Natural killer cell (primary cell): Measurements from ENCODE around the gene GATB. TPM values are rescaled to one million over a fixed set of nuclear protein-coding genes. Genes with fewer than 3 reads are reported as not detected.

Experiments used
- ATAC-seq, 3 donors: fragments of 150-1000 bp in 2 of 3; fragments of 200-7000 bp in 1 of 3; cut with Tn5 transposase; 1 replicate in 1 of 3; 2 replicates in 2 of 3; pipeline ENCODE4 v1.10.0; 2021; ENCODE audit warnings: mild to moderate bottlenecking in 2 of 3, moderate library complexity in 2 of 3
- DNase-seq, 2 donors: peaks; one replicate each; pipeline versions ENCODE4 v3.0.0 to v3.0.0-alpha.2; 2013 to 2021; ENCODE audit warnings: mixed read lengths in 1 of 2
- H3K27ac ChIP-seq: one replicate; pipeline ENCODE4 v1.5.1; 2013; ENCODE audit warnings: mild to moderate bottlenecking, low read length
- H3K27me3 ChIP-seq: one replicate; pipeline ENCODE4 v1.6.1; 2013; ENCODE audit warnings: low read length; ENCODE audit not compliant: control insufficient read depth, insufficient read depth
- H3K36me3 ChIP-seq: one replicate; pipeline ENCODE4 v1.6.1; 2013; ENCODE audit warnings: low read length; ENCODE audit not compliant: control insufficient read depth, insufficient read depth
- H3K4me1 ChIP-seq: one replicate; pipeline ENCODE4 v1.6.1; 2013; ENCODE audit warnings: low read length; ENCODE audit not compliant: control insufficient read depth, insufficient read depth
- H3K4me3 ChIP-seq: one replicate; pipeline ENCODE4 v1.5.1; 2013; ENCODE audit warnings: low read length
- H3K9me3 ChIP-seq: one replicate; pipeline ENCODE4 v1.6.1; 2013; ENCODE audit warnings: low read length; ENCODE audit not compliant: control insufficient read depth, insufficient read depth
- H3K27ac Mint-ChIP-seq, 2 donors: one replicate each; pipeline ENCODE4 v1.8.0; 2022; ENCODE audit warnings: mild to moderate bottlenecking in 2 of 2, mixed read lengths in 2 of 2, moderate library complexity in 1 of 2
- H3K27me3 Mint-ChIP-seq, 2 donors: one replicate each; pipeline ENCODE4 v1.8.0; 2022; ENCODE audit warnings: low read depth in 2 of 2, mixed read lengths in 2 of 2
- H3K36me3 Mint-ChIP-seq: one replicate; pipeline ENCODE4 v1.8.0; 2022; ENCODE audit warnings: mixed read lengths
- H3K4me1 Mint-ChIP-seq, 2 donors: one replicate each; pipeline ENCODE4 v1.8.0; 2022; ENCODE audit warnings: mixed read lengths in 2 of 2
- H3K4me3 Mint-ChIP-seq: one replicate; pipeline ENCODE4 v1.8.0; 2022; ENCODE audit warnings: mild to moderate bottlenecking, moderate library complexity, mixed read lengths
- H3K9me3 Mint-ChIP-seq, 2 donors: one replicate each; pipeline ENCODE4 v1.8.0; 2022; ENCODE audit warnings: mixed read lengths in 2 of 2
- CTCF ChIP-seq: fragments of 200-600 bp; IDR thresholded peaks from one replicate; pipeline ENCODE4 v1.8.0; 2022; ENCODE audit warnings: antibody characterized with exemption
- WGBS: methylation state at CpG from one replicate; pipeline ENCODE4 v1.1.7; 2013; ENCODE audit warnings: missing lambda C conversion rate; ENCODE audit not compliant: insufficient coverage; 5-methylcytosine and 5-hydroxymethylcytosine counted together
- intact Hi-C: fragments of 100-400 bp; cut with micrococcal nuclease; formaldehyde crosslinking; loops from one replicate; pipeline ENCODE4 v1.14.2; 2022
- total RNA-seq, 4 donors: library from RNA; stranded (reverse); fragments of 120-200 nt in 1 of 4; gene quantifications; one replicate each; pipeline versions ENCODE4 v1.2.3 to v1.2.4, GENCODE V29; 2013 to 2022

The GATB gene
- total RNA-seq, 3 donors from 2014 or later (not counting 1 experiment from before 2014, with no cell fraction given) = 5.6 to 7.2 (median 6.3) TPM

GRCh38 chr4:151669990-151670389, 90.8 kb downstream of the GATB start:
- TF ChIP-seq CTCF = no peak
- Histone ChIP-seq H3K27ac (no peak overlapping the region), H3K36me3 (no peaks in the 10 kb centered on the region), H3K9me3 (no peaks in the 10 kb centered on the region), H3K27me3 (no peaks in the 10 kb centered on the region), H3K4me3 (no peak overlapping the region), H3K4me1 (no peaks in the 10 kb centered on the region)
- intact Hi-C loops = no loop called here
- H3K4me1 Mint-ChIP-seq = no peaks in the 10 kb centered on the region
- no peak overlapping the region for H3K27ac Mint-ChIP-seq
- 98% methylated on average over 9 of the region's 9 CpGs for WGBS
- DNase-seq = no peak
- ATAC-seq = no peak
- no peaks in the 10 kb centered on the region for H3K36me3 Mint-ChIP-seq
- no peak overlapping the region for H3K4me3 Mint-ChIP-seq
- H3K9me3 Mint-ChIP-seq = no peaks in the 10 kb centered on the region
- peaks cover 0 to 4% of the 10 kb centered on the region in 2 donors for H3K27me3 Mint-ChIP-seq

- Mint-ChIP-seq H3K27ac (no peak overlapping the region), H3K4me1 (no peaks in the 10 kb centered on the region), H3K9me3 (no peaks in the 10 kb centered on the region), H3K36me3 (no peaks in the 10 kb centered on the region), H3K4me3 (no peak overlapping the region), H3K27me3 (peaks cover 0 to 4% of the 10 kb centered on the region in 2 donors)
- no peak for TF ChIP-seq CTCF
- H3K27ac ChIP-seq = no peak overlapping the region
- no peaks in the 10 kb centered on the region for H3K36me3 ChIP-seq
- WGBS = 95% methylated on average over 4 of the region's 4 CpGs
- H3K4me3 ChIP-seq = no peak overlapping the region
- DNase-seq (no peak), ATAC-seq (no peak)
- intact Hi-C loops = no loop called here
- no peaks in the 10 kb centered on the region for H3K27me3 ChIP-seq
- H3K9me3 ChIP-seq = no peaks in the 10 kb centered on the region
- no peaks in the 10 kb centered on the region for H3K4me1 ChIP-seq
Observed at GRCh38 chr4:151668689-151669402, 92.0 kb downstream of the GATB start.

- Mint-ChIP-seq H3K9me3 (no peaks in the 10 kb centered on the region), H3K36me3 (no peaks in the 10 kb centered on the region), H3K27ac (no peak overlapping the region), H3K4me1 (no peaks in the 10 kb centered on the region), H3K27me3 (peaks cover 0 to 4% of the 10 kb centered on the region in 2 donors), H3K4me3 (no peak overlapping the region)
- Histone ChIP-seq H3K4me1 (no peaks in the 10 kb centered on the region), H3K4me3 (no peak overlapping the region), H3K27ac (no peak overlapping the region), H3K9me3 (no peaks in the 10 kb centered on the region), H3K36me3 (no peaks in the 10 kb centered on the region), H3K27me3 (no peaks in the 10 kb centered on the region)
- 96% methylated on average over 4 of the region's 4 CpGs for WGBS
- no peak for TF ChIP-seq CTCF
- intact Hi-C loops = no loop called here
- ATAC-seq (no peak), DNase-seq (no peak)
Observed at GRCh38 chr4:151667666-151668065, 93.1 kb downstream of the GATB start.

- no peak overlapping the region for H3K27ac ChIP-seq
- no peaks in the 10 kb centered on the region for H3K9me3 ChIP-seq
- Mint-ChIP-seq H3K36me3 (no peaks in the 10 kb centered on the region), H3K9me3 (no peaks in the 10 kb centered on the region), H3K4me1 (no peaks in the 10 kb centered on the region), H3K4me3 (no peak overlapping the region), H3K27ac (no peak overlapping the region), H3K27me3 (peaks cover 0 to 4% of the 10 kb centered on the region in 2 donors)
- no peaks in the 10 kb centered on the region for H3K36me3 ChIP-seq
- DNase-seq (no peak), ATAC-seq (no peak)
- 6% methylated on average over 2 of the region's 3 CpGs for WGBS
- no peak overlapping the region for H3K4me3 ChIP-seq
- intact Hi-C loops = no loop called here
- no peak for TF ChIP-seq CTCF
- H3K27me3 ChIP-seq = no peaks in the 10 kb centered on the region
- no peaks in the 10 kb centered on the region for H3K4me1 ChIP-seq
Observed at GRCh38 chr4:151667048-151667447, 93.8 kb downstream of the GATB start.
